Measurements from ENCODE around the gene RABGAP1L.

RABGAP1L gene

DNA sequence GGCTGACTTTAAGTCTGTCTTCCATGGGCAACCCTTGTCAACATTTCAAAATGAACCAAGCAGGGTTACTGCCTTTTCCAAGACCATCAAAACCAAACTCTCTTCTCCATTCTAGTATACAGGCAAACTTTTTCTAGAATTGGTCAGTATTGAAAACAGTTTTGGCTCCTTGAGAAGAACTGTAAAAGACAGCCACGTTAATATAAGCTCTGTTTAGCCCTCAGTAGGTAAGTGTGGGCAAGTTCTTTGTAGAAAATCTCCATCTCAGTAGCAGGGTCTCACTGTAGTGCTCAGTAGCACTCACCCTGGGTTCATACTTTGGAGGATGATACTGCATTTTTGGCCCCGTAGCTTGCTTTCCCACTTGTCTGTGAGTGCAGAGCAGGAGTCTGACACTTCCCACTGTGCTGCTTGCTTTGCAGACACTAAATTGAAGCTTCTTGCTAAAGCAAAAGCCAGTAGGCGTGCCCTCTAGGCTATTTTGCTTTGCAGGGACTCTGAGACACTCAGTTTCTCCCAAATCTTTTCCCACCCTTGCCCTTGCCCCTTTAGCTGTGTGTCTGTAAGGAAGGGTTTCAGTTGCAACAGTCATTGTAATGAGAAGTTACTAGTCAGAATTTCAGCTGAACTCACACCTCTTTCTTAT lies 806.2 kb downstream of the RABGAP1L start:
- peak in 2 of 10 donors; percentile 20 to 31 for DNase-seq
- intact Hi-C loops (cut with DNase I): no loop called here

GRCh38 chr1:174966008-174966572 lies 806.8 kb downstream of the RABGAP1L start:
- DNase-seq: no peak
- intact Hi-C loops (cut with DNase I): no loop called here

DNA sequence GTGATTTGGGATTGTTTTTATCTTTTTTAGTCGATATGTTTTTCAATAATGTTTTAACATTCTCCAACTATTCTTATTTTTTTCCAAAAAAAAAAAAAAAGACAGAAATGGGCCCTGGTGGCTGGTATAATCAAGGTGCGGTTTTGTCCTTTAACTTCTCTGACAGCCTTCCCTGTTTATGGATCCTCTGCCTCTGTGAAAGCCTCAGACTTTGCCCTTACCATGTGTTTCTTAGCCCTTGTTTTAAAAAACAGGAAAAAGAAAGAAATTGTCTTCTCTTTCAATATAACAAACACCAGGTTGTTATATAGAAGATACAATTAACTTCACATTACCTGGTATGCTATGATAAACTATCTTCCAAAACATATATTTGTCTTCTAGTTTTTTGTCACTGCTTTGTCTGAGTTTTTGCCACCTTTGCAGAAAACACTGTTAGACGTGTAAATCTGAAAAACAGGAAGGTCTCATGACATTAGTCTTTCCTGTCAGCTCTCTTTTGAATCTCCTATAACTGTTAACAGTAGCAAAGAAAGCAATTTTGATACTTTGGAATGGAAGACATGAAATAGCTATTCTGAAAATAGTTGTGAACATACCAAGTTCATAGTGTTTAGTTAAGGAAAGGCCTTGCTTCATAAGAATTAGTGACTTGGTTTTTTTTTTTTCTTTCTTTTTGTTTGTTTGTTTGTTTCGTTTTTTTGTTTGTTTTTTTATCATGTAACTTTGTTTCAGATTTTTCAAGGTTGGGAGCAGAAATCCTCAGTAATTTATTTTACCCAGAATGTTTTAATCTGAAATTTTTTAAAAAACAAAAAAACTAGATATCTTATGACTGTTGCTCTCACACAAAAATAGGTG lies 808.8 kb downstream of the RABGAP1L start:
- no peak for DNase-seq

DNA sequence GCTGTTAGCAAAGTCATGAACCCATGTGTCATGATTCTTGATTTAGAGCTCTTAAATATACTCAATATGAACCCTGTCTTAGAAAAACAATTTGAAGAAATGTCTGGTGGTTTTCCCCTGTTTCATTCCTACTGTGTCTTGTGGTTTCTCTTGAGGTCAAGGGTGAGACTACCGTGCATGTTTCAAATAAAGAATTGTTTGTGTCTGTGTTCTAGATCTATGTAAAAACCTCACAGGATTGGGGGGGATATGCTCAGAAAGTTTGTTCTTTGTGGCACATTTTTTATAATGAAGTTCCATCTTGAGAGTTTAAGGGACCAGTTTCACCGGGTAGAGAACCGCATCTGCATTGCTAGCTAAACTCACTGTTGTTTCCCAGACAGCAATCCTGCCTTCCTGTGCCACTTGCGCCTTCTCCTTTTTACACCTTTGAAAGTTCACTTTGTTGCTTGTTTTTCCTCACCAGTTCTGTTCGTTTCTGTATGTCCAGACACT lies 809.5 kb downstream of the RABGAP1L start:
- intact Hi-C loops (cut with DNase I): no loop called here
- no peak for DNase-seq

More for the DNA sequence above, 808.8 kb downstream of the RABGAP1L start:
- intact Hi-C loops (cut with DNase I): no loop called here

GRCh38 chr1:174969977-174970376 lies 810.7 kb downstream of the RABGAP1L start:
- intact Hi-C loops (cut with DNase I): no loop called here
- no peak for DNase-seq

- no peak for DNase-seq
- intact Hi-C loops (cut with DNase I): no loop called here
Measured at GRCh38 chr1:174971466-174971865, 812.1 kb downstream of the RABGAP1L start.

DNA sequence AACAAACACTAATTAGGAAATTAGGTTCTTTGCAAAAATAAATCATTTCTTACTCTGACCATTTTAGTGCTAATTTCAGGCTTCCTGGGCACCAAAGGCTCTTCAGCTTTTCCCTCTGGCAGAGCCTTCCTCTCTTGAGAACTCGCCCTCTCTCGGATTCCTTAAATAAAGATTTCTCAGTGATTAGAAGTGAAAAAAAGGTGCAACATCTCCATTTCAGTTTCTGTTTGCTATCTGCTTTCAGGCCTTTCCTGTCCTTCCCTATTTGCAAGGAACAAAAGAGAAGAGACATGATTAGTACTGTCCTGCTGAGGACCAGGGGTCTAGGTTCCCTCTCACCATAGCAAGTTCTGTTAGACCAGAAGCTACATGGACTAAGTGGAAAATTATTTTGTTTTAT lies 812.6 kb downstream of the RABGAP1L start:
- no peak for DNase-seq

GRCh38 chr1:174974711-174975119 lies 815.4 kb downstream of the RABGAP1L start:
- peak in 3 of 10 donors; percentile 50 to 79 (median 71) for DNase-seq
- intact Hi-C loops (cut with DNase I): loop anchor here (5.0 kb wide), 1 partner anchor 97 kb away; no protein-coding TSS in a partner anchor

More for the DNA sequence above, 812.6 kb downstream of the RABGAP1L start:
- intact Hi-C loops (cut with DNase I): no loop called here

GRCh38 chr1:174975764-174976163 lies 816.4 kb downstream of the RABGAP1L start:
- intact Hi-C loops (cut with DNase I): loop anchor here (5.0 kb wide), 1 partner anchor 98 kb away; no protein-coding TSS in a partner anchor
- DNase-seq: no peak

DNA sequence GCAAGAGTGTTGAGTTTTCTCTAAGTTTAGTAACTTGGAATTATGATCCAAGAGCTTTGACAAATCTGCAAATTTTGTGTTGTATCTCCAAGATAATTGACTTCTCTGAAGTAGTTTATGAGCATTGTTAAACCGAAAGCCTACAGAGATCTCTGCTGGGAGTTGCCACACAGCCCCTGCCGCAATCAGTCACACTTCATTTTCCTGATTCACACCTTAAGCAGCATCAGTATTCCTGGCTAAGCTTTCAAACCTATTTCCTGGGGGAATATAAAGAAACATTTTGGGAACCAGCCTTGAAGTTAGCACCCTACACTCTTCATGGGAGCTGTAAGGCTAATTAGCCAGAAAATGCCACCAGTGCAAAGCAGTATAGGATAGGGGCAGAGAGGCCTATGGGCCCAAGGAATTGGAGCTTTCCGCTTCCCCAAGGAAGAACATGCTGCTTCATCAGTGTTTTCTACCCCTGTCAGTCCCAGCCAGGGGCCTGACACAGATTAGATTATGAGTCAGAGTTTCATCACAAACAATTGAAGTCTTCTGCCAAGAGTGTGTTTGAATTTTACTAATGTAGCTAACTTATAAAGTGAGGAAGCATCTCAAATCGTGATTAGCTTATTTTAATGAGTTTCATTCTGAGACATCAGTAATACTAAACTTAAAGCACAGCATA lies 817.3 kb downstream of the RABGAP1L start:
- peak in 1 of 10 donors; percentile 72 for DNase-seq
- intact Hi-C loops (cut with DNase I): loop anchor here (5.0 kb wide), 1 partner anchor 99 kb away; no protein-coding TSS in a partner anchor

DNA sequence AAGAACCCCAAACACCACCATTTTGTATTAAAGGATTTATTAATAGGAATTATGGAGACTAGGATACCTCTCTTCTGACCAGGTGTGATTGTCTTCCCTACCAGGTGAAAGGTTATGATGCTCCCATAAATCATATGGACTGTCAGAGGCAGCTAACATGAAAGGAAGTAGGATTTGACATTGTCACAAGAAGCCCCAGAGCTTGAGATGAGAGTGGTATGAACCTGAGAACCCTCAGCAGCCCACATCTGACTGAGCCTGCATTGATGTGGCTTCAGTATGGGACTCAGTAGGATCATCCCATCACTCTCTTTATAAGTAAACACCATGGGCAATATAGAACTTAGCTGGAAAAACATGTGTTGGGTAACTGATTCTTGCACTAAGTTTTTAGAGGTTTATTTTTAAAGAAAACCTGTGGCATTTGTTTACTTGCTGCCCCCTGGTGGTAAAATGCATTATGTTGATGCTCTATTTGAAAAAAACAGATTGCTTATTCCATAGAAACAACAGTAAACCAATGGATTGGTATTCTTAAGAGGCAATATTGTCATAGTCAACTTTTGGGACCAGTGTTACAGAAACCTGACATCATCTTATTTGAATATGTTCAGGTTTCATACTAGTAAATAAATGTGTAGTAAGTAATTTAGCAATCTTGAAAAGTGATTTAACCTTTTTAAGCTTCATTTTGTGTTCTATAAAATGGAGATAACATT lies 823.8 kb downstream of the RABGAP1L start:
- no peak for DNase-seq

DNA sequence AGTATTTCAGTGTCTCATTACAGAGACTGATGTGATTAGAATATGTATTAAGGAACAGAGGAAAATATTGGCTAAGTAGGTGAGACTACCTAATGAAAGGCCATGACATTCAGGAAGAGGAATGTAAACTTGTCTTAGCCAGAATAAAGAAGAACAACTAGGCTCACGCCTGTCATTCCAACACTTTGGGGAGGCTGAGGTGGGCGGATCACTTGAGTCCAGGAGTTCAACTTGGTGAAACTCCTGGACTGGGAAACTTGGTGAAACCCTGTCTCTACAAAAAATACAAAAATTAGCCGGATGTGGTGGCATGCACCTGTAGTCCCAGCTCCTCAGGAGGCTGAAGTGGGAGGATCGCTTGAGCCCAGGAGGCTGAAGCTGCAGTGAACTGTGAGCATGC lies 825.6 kb downstream of the RABGAP1L start:
- intact Hi-C loops (cut with DNase I): no loop called here
- DNase-seq: no peak

More for the DNA sequence above, 823.8 kb downstream of the RABGAP1L start:
- intact Hi-C loops (cut with DNase I): loop anchor here (1.0 kb wide), 1 partner anchor 214 kb away; no protein-coding TSS in a partner anchor

DNA sequence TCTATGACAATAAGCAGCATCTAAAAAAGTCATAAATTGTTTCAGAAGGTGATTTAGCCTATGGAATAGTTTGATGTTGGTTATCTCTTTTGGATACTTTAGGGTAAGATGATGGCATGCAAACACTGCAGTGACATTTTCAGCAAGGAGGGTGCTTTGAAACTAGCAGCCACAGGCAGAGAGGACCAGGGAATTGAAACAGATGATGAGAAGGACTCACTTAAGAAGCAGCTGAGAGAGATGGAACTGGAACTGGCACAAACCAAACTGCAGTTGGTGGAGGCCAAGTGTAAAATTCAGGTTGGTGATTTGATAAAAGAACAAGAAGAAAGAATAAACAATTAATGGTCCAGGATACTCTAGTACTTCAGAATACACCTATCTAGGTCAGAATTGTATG lies 829.2 kb downstream of the RABGAP1L start:
- DNase-seq: no peak
- intact Hi-C loops (cut with DNase I): no loop called here

- intact Hi-C loops (cut with DNase I): no loop called here
- no peak for DNase-seq
Measured at GRCh38 chr1:174988986-174989385, 829.7 kb downstream of the RABGAP1L start.

DNA sequence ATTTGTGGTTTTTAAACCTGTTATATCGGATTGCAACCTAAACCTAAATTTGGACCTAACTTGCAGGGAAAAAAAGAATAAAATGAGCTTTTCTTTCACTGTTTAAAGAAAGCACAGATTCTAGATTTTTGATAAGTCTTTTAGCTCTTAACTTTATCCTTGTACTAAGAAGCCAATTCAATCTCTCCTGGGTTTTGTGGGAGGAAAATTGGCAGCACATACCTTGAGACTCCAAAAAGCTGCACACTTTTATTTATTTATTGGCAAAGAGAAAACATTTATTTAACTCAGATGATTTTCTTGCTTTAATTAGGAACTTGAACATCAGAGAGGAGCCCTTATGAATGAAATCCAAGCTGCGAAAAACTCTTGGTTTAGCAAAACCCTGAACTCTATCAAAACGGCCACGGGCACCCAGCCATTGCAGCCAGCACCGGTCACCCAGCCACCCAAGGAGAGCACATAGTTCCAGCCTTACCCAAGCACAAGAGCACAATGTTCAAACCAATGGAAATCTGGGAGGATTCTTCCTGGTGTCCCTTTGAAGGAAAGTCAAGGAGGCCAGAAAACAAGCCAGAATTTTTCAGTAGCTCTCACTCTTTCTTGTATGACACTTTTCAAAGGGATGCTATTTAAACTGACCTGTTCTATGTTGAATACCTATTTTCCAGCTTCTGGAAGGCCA lies 830.4 kb downstream of the RABGAP1L start:
- peak in 1 of 10 donors; percentile 77 for DNase-seq
- intact Hi-C loops (cut with DNase I): no loop called here

DNA sequence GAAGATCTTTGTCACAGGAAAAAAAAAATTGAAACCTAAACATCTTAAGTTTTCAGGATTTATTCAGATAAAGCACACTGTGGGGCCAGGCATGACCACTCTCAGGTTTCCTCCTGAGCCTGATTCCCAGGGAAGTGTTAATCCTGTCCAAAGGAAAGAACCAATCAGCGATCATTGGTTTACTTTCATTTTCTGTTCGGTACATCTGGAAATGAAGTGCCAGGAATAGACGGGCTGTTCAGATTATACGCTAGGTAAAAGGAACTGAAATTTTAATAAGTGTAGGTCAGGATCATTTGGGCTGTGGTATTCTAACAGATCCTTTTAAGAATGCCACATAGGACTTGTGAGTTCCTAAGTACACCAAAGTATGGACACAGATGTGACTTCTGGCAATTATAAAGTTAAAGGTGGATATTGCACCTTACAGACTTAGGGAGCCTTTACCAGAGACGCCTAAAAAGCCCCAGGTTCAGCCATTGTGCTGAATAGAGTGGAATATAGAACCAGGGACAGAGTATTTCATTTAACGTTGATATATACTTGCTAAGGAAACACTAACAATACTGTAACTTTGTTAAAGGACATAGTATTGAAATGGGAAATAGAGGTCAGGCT lies 831.2 kb downstream of the RABGAP1L start:
- intact Hi-C loops (cut with DNase I): no loop called here
- no peak for DNase-seq

DNA sequence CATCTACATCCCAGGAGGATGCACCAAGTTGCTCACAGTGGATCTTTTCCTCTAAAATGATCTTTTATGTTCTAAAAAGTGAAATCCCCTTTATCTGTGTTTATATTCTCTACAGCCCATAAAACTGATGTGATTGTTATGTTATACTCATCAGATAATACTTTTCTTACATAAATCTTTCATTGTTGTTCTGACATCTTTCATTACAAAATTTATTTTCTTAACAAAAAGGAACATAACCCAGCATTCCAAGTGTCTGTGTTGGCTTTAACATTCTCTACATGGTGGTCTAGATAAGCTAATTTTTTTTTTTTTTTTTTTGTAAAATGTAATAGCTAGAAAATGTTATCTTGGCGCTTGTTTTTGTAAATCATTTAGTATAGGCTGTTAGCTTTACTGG lies 832.2 kb downstream of the RABGAP1L start:
- DNase-seq: no peak
- intact Hi-C loops (cut with DNase I): no loop called here

DNA sequence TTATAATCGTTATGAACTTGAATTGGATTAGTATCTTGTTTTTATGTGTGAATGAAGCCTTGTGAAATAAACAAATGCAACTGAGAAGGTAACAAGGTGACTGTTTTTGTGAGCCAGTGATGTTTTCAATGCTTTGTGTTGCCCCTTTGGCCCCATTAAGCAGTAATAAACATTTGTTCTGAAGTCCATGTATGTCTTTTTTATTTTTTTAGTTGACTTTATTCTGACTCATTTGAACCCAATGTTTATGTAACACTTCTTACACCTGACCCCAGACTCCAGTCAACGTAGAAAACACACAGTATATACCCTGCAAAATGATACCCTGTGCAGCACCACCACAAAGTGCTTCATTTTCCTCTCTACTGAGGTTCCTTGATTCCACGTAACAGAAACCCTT lies 835.8 kb downstream of the RABGAP1L start:
- intact Hi-C loops (cut with DNase I): no loop called here
- no peak for DNase-seq

GRCh38 chr1:174995916-174996315 lies 836.6 kb downstream of the RABGAP1L start:
- intact Hi-C loops (cut with DNase I): no loop called here

More at GRCh38 chr1:174995916-174996315, 836.6 kb downstream of the RABGAP1L start:
- DNase-seq: no peak
